ACHN (cell line): ENCODE results near the gene NDRG2.
A peak's percentile ranks its signal among the peaks of the same experiment; 100 is the strongest.
"Not testable (repeated sequence)": the region's sequence is repeated elsewhere in the genome, so short reads cannot be mapped to it uniquely, and the experiment has no call there.

ENCODE experiments used
- DNase-seq: peaks from one replicate; pipeline ENCODE4 v3.0.0-alpha.2; 2015
- in situ Hi-C: cut with HindIII; loops from 2 replicates; pipeline ENCODE4 v1.10.0; 2017; ENCODE audit warnings: low sequenced_read_pairs, low pct_ligation_motif_present, low pct_unique_long_range_greater_than_20kb

NDRG2 gene

DNA sequence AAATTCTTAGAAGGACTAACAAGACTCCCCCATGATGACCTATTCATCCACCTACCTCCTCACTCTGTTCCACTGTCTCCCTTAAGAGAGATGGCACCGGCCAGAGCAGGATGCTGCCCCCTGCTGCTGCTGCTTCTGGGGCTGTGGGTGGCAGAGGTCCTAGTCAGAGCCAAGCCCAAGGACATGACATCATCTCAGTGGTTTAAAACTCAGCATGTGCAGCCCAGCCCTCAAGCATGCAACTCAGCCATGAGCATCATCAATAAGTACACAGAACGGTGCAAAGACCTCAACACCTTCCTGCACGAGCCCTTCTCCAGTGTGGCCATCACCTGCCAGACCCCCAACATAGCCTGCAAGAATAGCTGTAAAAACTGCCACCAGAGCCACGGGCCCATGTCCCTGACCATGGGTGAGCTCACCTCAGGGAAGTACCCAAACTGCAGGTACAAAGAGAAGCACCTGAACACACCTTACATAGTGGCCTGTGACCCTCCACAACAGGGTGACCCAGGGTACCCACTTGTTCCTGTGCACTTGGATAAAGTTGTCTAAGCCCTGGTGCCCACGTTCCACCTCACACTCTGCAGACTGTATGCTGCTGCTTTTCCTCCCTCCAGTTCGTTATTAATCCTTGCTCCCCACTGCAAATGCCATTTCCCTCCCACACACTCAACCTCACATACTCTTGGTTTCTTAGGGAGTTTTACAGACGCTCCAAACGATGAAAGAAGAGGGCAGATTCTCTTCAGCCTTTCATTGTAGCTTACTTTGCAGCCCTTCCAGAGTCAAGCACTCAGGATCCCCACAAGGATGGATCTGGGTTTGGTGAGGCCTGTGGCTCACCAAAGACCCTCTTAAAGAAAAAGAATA lies 33.2 kb upstream of the NDRG2 start, which contains the start of gene RNASE8:
TSS of gene RNASE8 (plus strand) at position 20 of the 873 bp plus-strand sequence. CDS start at position 91, 71 bp downstream.
- DNase-seq: no peak
- in situ Hi-C loops: no loop called here

GRCh38 chr14:21056520-21057163 lies 31.8 kb upstream of the NDRG2 start:
- DNase-seq: no peak
- in situ Hi-C loops: no loop called here

DNA sequence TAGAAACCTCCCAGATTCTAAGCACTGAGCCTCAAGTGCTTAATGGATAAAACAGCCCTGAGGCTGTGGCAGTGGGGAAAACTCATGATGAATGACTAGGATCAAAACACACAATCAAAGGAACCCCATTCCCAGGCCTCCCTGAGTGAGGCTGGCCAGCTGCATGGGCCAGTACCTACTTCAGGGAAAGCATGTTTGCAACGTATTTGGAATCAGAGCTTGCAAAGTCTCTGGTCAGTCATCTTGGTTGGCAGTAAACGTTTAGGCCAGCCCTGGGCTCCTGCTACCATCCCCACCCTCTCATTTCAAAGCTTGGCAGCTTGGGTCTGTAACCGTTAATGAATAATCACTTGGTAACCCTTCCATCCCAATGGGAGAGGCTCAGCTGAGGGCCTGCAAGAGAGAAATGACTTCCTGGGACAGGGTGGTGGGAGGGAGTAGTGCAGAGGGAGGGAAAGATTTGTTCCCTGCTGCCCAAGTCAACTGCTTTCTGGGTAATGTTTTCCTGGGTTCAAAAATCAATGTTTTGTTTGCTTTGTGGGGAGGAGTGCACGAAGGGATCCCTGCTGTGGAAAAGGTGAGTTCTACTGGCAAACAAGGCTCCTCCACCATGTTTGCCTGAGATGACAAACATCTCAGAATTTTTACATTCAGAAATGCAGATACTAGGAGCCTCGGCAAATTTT lies 30.7 kb upstream of the NDRG2 start:
- peak; percentile 50 for DNase-seq
- in situ Hi-C loops: no loop called here

DNA sequence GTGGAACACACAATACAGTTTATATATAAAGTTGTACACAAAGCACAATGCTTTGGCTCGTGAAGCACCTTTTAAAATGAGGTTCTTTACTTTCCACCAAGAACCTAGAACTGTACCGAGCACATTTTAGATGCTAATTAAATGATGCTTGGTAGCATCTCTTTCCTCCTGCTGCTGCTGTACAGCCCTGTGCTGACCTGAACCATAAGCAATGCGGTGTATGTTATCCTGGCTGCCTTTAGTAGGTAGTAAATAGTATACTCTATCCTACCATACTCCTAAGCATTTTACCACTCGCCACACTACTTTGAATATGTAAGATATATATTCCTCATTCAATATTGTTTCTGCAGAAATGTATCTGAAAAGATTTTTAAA lies 29.9 kb upstream of the NDRG2 start:
- in situ Hi-C loops: no loop called here

DNA sequence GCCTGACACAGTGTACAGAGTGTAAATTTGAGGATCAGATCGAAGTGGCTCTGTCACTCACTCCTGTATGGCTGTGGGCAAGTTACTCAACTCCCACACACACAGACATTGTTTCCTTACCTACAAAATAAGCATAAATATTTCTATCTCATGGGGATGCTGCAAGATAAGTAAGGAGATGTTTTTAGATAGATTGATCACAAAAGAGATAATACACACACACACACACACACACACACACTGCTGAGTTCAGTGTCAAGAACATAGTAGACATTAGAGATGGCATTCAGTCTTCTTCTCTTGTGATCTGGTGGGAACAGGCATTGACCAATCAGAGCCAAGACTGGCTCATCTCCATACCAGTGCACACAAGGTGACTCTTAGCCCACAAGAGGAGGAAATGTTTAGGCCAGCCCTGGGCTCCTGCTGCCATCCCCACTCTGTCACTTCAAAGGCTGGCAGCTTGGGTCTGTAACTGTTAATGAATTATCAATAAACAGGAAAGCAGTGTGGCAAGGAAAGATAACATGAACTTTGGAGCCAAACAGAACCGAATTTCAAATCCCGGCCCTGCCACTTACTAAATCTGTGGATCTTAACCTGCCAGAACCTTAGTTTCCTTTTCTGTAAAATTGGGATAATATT lies 29.4 kb upstream of the NDRG2 start:
- in situ Hi-C loops: no loop called here
- no peak for DNase-seq

More for the DNA sequence above, 29.9 kb upstream of the NDRG2 start:
- no peak for DNase-seq

- DNase-seq: no peak
These were observed 28.6 kb upstream of the NDRG2 start for GRCh38 chr14:21053184-21054122.

DNA sequence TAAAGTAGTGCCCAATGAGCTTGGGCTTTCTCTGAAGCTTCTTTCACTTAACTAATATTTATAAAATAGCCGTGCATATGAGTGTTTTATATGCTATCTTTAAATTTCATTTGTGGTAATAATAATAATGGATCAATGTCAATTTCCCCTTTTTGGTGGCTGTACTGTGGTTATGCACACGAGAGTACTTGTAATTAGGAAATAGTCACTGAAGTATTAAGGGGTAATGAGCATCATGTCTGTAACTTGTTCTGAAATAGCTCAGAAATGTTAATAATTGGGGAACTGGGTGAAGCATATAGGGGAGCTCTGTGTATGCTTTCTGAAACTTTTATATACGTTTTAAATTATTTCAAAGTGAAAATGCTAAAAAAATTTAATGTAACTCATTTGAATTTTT lies 25.7 kb upstream of the NDRG2 start:
- in situ Hi-C loops: no loop called here

More at GRCh38 chr14:21053184-21054122, 28.6 kb upstream of the NDRG2 start:
- in situ Hi-C loops: no loop called here

GRCh38 chr14:21049271-21049673 lies 24.4 kb upstream of the NDRG2 start:
- DNase-seq: no peak

More for the DNA sequence above, 25.7 kb upstream of the NDRG2 start:
- DNase-seq: no peak

GRCh38 chr14:21048638-21049037 lies 23.8 kb upstream of the NDRG2 start:
- no peak for DNase-seq
- in situ Hi-C loops: no loop called here

More at GRCh38 chr14:21049271-21049673, 24.4 kb upstream of the NDRG2 start:
- in situ Hi-C loops: no loop called here

DNA sequence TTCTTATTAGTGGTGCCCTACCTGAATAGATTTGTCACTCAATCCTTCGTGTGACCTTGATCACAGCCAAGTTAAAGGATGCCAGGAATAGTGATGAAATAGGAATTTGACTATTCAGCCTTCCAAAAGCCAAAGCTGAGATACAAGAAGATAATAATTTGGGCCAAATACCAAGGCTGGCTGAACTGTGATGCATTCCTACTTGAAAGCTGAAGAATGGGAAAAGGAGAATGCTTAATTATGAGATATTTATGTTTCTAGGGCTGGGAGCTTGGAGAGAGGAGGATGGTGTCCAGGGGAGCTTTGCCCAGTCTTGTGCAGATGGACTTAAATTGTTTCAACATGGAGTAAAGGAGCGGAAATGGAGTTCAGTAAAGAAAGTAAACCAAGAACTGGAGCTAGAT lies 22.5 kb upstream of the NDRG2 start:
- in situ Hi-C loops: no loop called here
- DNase-seq: no peak

DNA sequence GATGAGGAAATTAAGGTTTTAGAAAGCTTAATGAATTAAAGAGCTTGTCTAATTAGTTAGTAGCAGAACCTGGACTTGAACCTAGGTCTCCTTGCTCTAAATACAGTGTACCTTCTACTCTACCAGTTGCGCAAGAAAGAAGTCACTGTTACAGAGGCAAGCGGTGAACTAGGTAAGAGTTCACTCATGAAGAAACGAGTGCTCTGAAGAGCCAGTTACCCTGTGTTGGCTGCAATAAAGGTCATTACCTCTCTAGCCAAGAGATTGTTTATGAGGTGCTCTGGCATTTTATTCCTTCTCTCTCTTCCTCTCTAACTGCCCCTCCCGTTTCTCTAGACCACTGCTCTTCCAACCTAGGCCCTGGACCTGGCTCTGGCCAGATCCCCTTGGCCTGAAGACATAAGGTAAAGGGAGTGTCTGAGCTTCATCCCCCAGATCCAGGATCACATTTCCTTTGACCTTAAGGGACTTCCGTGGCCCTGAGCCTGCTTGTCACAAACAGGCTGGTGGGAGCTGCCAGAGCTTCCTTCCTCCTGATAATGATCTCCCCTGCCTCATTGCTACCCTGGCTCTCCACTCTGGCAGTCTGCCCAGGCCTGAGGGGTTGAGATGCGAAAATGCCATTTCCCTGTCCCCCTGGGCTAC lies 19.2 kb upstream of the NDRG2 start:
- in situ Hi-C loops: no loop called here

GRCh38 chr14:21043387-21043973 lies 18.6 kb upstream of the NDRG2 start:
- DNase-seq: no peak
- in situ Hi-C loops: no loop called here

More for the DNA sequence above, 19.2 kb upstream of the NDRG2 start:
- no peak for DNase-seq

- no peak for DNase-seq
These were observed 18.1 kb upstream of the NDRG2 start for GRCh38 chr14:21042918-21043317.

GRCh38 chr14:21041676-21042433 lies 17.0 kb upstream of the NDRG2 start, which contains the start of gene RNASE7:
TSS of gene RNASE7 (plus strand) at chr14:21042362. CDS start at chr14:21042993, 631 bp downstream.
- peak; percentile 8 for DNase-seq
- in situ Hi-C loops: no loop called here

More at GRCh38 chr14:21042918-21043317, 18.1 kb upstream of the NDRG2 start:
- in situ Hi-C loops: no loop called here

GRCh38 chr14:21040941-21041340 lies 16.1 kb upstream of the NDRG2 start:
- DNase-seq, in situ Hi-C loops: not testable (repeated sequence)

DNA sequence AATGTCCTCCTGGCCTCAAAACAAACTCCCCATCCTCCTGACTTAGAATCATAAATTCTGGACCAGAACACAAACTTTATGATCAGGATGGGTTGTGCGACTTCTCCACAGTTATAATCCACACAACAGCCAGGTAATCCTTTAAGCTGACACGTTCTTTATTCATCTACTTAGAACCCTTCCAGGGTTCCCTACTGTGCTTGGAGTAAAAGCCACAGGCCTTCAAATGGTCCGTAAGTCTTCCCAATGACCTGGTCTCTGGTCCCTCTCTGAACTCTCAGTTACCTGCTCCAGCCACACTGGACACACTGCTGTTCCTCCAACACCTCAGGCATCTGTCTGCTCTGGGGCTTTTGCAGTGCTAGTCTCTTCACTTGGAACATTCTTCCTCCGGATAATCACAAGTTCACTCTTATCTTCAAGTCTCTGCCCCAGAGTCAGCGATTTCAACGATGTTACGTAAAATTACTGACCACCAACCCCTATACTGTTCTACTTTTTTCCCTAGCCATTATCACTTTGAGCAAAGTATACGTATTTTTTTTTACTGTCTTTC lies 15.6 kb upstream of the NDRG2 start:
- in situ Hi-C loops: no loop called here

More for the DNA sequence above, 15.6 kb upstream of the NDRG2 start:
- DNase-seq: no peak
